Breast epithelium (tissue), 3 donors: Measurements from ENCODE around the gene VKORC1.

ENCODE experiments used
- POLR2A ChIP-seq: fragments of 450-650 bp; IDR thresholded peaks from one replicate; pipeline ENCODE4 v1.6.1; 2016; ENCODE audit warnings: antibody characterized with exemption, mild to moderate bottlenecking, moderate library complexity
- POLR2AphosphoS5 ChIP-seq, 3 donors: sonication (generic); formaldehyde crosslinking; IDR thresholded peaks; one replicate each; pipeline ENCODE4 v1.6.1; 2017; ENCODE audit warnings: antibody characterized with exemption in 3 of 3
- TF ChIP-seq, protein P1 (sequence below), 3 donors: fragments of 450-650 bp; IDR thresholded peaks; one replicate each; pipeline ENCODE4 v1.5.1; 2016 to 2017; ENCODE audit warnings: antibody characterized with exemption in 3 of 3, mild to moderate bottlenecking in 3 of 3, moderate library complexity in 3 of 3

DNA sequence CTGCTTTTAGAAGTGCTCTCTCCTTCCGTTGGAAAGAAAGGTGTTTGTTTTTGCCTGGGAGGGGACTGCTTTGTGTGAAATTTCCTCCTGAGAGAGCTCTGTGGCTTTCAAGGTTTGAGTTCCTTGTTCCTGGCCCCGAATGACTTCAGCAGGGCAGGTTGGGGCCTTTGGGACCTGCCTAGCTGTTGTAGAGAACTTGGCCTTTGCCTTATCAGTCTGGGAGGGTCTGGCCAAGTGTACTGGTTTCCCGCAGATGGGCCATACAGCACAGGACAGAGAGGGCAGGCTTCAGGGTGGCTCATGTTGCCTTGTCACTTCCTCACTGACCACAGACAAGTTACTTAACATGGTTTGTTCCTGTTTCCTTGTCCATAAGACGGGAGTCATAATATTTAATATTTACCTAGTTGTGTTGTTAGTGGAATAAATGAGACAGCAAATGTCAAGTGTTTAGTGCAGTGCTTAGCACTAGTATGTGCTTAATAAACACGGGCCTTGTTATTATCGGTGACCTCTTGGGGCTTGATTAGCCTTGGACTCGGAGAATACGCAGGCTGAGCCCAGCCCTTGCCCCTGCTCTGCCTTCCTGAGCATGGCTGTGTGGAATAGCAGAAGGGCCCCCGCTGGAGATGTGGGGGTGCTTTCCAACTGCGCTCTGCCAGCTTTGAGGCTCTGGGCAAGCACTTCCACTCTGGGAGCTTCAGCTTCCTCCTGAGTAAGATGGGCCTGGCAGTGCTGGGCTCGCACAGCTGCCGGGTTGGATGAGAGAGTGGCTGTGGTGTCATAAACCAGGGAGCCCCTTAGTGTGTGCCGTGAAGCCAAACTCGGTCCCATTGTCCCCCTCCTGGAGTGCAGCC lies 34.3 kb upstream of the VKORC1 start:
- TF ChIP-seq, protein P1, sequence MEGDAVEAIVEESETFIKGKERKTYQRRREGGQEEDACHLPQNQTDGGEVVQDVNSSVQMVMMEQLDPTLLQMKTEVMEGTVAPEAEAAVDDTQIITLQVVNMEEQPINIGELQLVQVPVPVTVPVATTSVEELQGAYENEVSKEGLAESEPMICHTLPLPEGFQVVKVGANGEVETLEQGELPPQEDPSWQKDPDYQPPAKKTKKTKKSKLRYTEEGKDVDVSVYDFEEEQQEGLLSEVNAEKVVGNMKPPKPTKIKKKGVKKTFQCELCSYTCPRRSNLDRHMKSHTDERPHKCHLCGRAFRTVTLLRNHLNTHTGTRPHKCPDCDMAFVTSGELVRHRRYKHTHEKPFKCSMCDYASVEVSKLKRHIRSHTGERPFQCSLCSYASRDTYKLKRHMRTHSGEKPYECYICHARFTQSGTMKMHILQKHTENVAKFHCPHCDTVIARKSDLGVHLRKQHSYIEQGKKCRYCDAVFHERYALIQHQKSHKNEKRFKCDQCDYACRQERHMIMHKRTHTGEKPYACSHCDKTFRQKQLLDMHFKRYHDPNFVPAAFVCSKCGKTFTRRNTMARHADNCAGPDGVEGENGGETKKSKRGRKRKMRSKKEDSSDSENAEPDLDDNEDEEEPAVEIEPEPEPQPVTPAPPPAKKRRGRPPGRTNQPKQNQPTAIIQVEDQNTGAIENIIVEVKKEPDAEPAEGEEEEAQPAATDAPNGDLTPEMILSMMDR (IDR thresholded peaks at IDR 0.05) = no peak
- no peak for TF ChIP-seq POLR2A
- TF ChIP-seq POLR2AphosphoS5 (IDR thresholded peaks at IDR 0.05) = no peak
